GM18861 (cell line): ENCODE measurements around the gene PDIA3.
A peak's percentile ranks its signal among the peaks of the same experiment; 100 is the strongest.
"Not testable (repeated sequence)": the region's sequence is repeated elsewhere in the genome, so short reads cannot be mapped to it uniquely, and the experiment has no call there.

ENCODE experiments used
- ATAC-seq: cut with Tn5 transposase; IDR thresholded peaks from one replicate; pipeline ENCODE4 v1.9.1; 2021; ENCODE audit not compliant: unreplicated experiment

The PDIA3 gene

GRCh38 chr15:43776101-43776717 is 30.0 kb downstream of the PDIA3 start:
- peak; percentile 57 for ATAC-seq

DNA sequence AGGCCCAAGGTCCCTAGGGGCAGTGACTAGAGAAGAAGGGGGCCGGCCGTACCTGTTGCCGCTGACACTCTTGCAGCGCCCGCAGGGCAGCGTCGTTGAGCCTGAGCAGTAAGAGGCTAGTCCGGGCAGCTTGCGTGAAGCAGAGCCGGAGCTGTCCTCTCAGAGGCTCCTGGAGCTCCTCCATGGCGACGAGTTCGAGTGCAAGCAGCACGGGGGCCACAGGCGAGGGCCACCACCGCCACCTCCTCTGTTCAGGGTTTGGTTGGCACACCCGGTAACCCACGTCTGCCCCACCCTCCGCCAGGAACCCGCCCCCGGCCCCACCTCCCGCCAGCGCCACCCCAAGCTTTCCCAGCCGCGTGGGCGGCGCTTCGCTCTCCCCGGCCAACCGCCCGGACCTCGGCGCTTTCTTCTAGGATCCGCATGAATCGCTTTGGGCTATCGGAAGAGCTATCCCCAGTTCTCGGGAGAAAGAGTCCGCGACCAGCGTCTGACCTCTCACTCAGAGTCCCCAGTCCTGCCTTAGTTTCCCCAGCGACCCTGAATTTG is 30.6 kb downstream of the PDIA3 start, which contains the start of gene ELL3:
Gene ELL3 (minus strand): TSS at position 249 of the 549 bp plus-strand sequence. CDS start 65 bp downstream, at position 184.
- peak; percentile 23 for ATAC-seq

DNA sequence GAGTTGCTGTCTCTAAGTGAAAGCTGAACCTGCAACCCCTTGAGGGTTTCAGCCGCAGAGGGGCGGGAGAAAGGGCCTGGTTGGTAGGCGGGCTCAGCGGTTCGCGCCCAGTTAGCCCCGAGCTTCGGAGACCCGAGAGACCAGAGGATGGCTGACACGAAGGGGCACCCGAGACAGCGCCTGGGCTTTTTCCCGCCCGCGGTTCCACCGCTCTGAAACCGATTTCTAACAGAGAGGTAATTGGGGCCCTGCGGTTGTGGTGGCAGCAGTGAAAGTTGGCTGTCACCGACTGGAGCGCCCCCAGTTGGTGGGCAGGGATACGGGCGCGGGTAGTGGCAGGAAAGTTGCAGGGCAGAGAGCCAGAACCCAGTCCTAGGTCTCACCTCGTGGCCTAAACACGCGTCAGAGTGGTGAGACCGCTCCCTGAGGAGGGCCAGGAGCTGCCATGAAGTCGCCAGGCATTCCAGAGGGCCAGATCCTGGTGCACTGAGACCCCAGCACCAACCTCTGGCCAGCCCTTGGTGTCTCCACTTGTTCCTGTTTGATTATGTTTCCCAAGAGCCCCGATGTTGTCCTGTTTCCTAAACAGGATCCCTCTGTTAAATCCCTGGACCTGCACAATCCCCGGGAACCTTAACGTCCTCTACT is 31.2 kb downstream of the PDIA3 start:
- ATAC-seq = peak; percentile 53

- no peak for ATAC-seq
These were observed 32.8 kb downstream of the PDIA3 start for GRCh38 chr15:43779016-43779415.

DNA sequence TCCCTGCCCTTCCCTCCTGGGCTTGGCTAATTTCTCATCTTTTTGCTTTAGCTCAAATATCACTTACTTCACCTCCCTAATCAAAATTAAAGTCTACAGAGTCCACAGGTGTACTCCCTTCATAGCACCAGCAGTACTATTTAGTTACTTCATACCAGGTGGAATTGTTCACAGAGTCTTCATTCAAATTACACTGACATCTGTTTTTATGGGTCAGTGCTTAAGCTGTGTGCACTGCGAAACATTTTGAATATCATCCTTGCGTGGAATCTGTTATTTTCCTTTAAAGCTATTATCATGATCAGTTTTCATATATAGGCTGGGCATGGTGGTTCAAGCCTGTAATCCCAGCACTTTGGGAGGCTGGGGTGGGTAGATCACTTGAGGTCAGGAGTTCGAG is 43.2 kb downstream of the PDIA3 start:
- ATAC-seq = no peak

DNA sequence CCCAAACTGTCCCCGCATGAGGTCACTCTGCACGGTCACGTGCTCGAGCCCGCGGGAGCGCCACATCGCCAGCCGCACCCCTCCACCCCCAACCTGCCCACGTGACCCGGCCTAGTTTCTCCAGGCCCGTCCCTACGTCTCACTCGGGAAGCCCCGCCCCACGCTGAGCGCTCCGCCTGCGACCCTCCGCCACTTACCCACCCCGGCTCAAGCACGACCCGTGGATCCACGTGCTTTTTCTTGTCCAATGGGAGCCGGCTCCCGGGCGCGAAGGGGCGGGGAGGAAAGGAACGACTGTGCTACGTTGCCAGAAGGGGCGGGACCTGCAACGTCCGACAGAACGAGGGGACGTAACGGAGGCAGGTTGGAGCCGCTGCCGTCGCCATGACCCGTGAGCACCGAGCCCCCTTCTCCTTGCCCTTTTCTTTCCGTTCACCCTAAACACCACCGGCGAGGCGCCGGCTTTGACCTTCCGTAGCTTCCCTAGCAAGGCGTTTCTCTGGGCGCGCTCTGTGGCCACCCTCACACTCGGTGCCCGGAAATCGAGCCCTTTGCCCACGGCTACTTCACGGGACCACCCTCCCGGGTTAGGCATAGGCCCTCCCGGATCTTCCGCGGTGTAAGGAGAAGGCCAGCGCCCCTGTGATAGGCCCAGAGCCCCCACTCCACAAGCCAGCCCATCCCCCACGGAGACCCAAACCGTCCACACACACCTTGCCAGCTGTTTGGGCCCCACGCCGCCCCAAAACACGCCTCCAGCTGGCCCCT is 45.9 kb downstream of the PDIA3 start, which contains the start of gene SERF2:
Gene SERF2 (plus strand): TSS at position 328 of the 768 bp plus-strand sequence. CDS start 57 bp downstream, at position 385.
- ATAC-seq = peak; percentile 69

GRCh38 chr15:43792761-43793476 is 46.7 kb downstream of the PDIA3 start:
- ATAC-seq = no peak

GRCh38 chr15:43793647-43794046 is 47.4 kb downstream of the PDIA3 start:
- ATAC-seq = no peak

DNA sequence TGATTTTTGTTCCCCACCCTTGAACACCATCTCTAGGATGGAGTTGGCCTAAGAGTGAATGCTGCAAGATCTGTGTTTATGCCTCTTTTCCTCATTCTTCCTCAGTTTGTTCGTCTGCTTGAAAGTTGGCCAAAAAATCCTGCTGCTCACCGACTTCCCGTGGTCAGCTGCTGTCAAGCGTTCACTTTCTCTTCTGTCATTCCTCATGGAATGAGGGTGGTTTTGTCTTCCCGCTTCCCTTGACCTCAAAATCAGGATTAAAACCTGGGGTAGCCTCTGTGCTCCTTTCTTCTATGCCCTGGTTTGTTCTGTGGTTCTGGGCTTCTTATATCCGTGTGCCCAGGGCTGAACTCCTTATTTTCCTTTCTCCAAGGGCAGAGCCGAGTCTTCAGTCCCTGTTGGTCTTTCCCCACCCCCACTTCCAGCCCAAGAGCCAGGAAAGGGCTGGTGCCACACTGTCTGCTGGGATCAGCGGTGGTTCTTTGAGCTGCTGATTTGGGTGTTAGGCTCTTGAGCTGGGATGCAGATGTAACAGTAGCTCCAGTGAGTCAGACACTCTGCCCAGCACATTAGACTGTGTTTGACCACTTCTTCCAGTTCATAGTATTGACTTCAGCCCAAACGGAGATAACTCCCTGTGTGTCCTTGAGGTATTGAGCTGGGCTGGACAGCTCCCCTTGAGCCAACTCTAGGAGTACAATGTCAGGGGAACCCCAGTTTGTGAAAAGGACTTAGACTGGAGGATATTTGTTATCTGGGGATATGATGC is 48.2 kb downstream of the PDIA3 start:
- no peak for ATAC-seq

DNA sequence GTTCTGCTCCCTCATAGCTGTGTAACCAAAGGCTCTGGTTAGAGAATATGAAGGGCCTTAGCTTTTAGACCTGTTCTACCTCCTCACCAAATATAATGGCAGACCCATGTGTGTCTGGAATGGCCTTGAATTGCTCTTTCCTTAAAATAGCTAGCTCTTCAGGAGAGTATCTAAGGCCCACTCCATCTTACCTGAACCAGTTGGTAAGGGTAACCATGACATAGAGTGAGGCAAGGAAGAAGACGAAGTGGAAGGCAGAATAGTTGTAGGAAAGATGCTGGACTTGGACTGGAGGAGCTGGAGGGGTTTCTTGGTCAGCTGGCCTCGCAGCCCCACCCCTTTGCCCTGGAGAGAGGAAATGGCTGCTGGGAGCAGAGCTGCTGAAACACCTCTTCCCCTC is 49.0 kb downstream of the PDIA3 start:
- ATAC-seq = no peak

DNA sequence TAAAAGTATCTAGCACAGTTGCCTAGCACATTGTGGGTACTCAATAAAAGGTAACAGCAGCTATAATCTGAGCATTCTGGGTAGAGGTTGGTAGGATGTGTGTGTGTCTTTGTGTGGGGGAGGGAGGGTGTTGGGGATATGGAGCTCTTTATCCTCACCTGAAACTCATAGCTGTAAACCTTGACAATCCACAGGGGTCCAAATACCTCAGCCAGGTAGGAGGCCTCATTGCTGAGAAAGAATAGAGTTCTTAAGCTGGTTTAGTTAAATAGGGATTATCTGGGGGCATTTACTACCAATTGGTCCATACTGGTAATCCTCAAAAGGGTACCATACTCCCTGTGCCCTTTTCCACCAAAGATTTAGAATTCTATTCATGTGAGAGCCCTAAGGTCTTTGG is 49.8 kb downstream of the PDIA3 start:
- ATAC-seq = no peak

GRCh38 chr15:43796566-43796965 is 50.3 kb downstream of the PDIA3 start:
- ATAC-seq = no peak

DNA sequence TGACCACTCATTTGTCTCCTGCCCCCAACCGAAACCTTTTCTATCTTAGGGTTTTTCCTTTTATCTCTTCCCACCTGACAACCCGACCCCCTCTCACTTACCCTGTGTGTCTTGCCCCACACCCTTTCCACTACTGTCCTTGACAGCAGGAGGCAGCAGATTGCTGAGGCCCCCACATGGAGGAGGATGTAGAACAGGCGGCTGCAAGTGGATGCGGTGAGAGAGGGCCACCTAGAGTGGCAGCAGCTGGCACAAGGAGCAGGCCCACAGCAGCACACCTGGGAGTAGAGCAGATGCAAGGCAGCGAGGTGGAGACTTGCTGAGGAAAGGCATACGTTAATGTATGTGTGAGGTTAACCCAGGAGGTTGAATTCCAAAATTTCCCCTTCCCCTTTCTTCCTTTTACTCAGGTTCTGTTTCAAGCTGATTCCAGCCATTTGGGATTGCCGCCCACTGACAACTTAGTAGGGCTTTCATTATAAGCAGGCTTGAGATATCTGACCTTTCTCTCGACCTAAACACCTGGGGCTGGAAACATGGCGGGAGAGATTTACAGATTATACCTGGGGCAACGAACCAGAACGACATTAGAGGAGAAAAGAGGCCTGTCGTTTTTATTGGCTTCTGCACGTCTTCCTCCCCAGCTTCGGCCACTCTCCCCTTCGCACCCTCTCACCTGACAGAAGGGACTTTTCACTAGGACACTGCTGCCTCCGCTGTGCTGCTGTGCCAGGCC is 53.1 kb downstream of the PDIA3 start:
- no peak for ATAC-seq

DNA sequence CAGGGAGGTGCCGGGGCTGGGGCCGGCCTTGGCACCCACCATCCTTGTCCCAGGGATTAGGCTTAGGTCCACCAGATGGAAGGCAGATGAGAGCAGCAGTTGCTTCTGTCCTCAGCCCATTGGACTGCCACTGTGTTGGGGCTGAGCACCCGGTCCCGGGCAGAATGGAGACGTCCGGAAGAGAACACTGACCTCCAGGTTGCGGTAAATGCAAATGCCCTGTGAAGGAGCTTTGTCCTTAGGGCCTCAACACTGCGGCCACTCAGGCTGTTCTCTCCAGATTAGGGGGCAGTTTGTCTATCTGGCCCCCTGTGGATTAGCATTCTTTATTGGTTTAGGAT is 53.7 kb downstream of the PDIA3 start, which contains the start of gene SERINC4:
Gene SERINC4 (minus strand): TSS at position 276 of the 341 bp plus-strand sequence. CDS start 234 bp downstream, at position 42.
- no peak for ATAC-seq

- ATAC-seq = peak; percentile 76
These were observed 54.3 kb downstream of the PDIA3 start, which contains the start of gene HYPK for GRCh38 chr15:43800286-43801141. HYPK (plus strand) TSS chr15:43800599; CDS start chr15:43800623, 24 bp downstream.

- ATAC-seq = not testable (repeated sequence)
These were observed 56.4 kb downstream of the PDIA3 start for GRCh38 chr15:43802676-43803075.

- no peak for ATAC-seq
These were observed 62.3 kb downstream of the PDIA3 start for GRCh38 chr15:43808435-43808950.
